Lung (tissue), 12 donors: ENCODE measurements around the gene DBNL. TPM values are rescaled to one million over a fixed set of nuclear protein-coding genes. Genes with fewer than 3 reads are reported as not detected.

Experiments
- ATAC-seq: fragments of 200-7000 bp; cut with Tn5 transposase; one replicate; pipeline ENCODE4 v1.9.1; 2020; ENCODE audit warnings: moderate number of reproducible peaks; ENCODE audit not compliant: insufficient read depth, low FRiP score
- DNase-seq, 3 donors: peaks; one replicate each; pipeline ENCODE4 v3.0.0-alpha.2; 2013 to 2017
- H3K27ac ChIP-seq, 2 donors: one replicate each; pipeline ENCODE4 v1.5.1; 2013; ENCODE audit warnings: mild to moderate bottlenecking in 2 of 2, moderate library complexity in 2 of 2, control low read depth in 1 of 2, inconsistent platforms in 1 of 2, low read depth in 1 of 2, low read length in 1 of 2
- H3K27me3 ChIP-seq, 3 donors: one replicate each; pipeline ENCODE4 v1.5.1; 2013; ENCODE audit warnings: low read length in 2 of 3; ENCODE audit not compliant: control insufficient read depth in 3 of 3, insufficient read depth in 3 of 3
- H3K36me3 ChIP-seq, 4 donors: one replicate each; pipeline ENCODE4 v1.5.1; 2013; ENCODE audit warnings: low read length in 4 of 4, mild to moderate bottlenecking in 1 of 4, moderate library complexity in 1 of 4; ENCODE audit not compliant: control insufficient read depth in 4 of 4, insufficient read depth in 4 of 4
- H3K4me1 ChIP-seq, 5 donors: one replicate each; pipeline ENCODE4 v1.5.1; 2013; ENCODE audit warnings: low read length in 5 of 5, mild to moderate bottlenecking in 2 of 5, moderate library complexity in 1 of 5; ENCODE audit not compliant: control insufficient read depth in 5 of 5, insufficient read depth in 5 of 5
- H3K4me3 ChIP-seq: one replicate; pipeline ENCODE4 v1.5.1; 2013; ENCODE audit warnings: mild to moderate bottlenecking, control low read depth, moderate library complexity
- H3K9ac ChIP-seq, 2 donors: one replicate each; pipeline ENCODE4 v1.5.1; 2013; ENCODE audit warnings: low read length in 2 of 2, control low read depth in 1 of 2; ENCODE audit not compliant: insufficient read depth in 1 of 2
- H3K9me3 ChIP-seq, 4 donors: one replicate each; pipeline ENCODE4 v1.5.1; 2013; ENCODE audit warnings: low read length in 3 of 4, mild to moderate bottlenecking in 1 of 4, moderate library complexity in 1 of 4; ENCODE audit not compliant: control insufficient read depth in 4 of 4, insufficient read depth in 3 of 4
- WGBS, 2 donors: extraction: QIAGEN DNeasy Blood & Tissue Kit; methylation state at CpG; one replicate each; pipeline ENCODE4 v1.1.7; 2013; 5-methylcytosine and 5-hydroxymethylcytosine counted together
- polyA plus RNA-seq, 2 donors: library from polyadenylated mRNA; stranded (reverse); fragments of 200-250 nt; gene quantifications; one replicate each; pipeline ENCODE4 v1.2.1, GENCODE V29; 2013
- total RNA-seq, 2 donors: library from RNA; depleted of rRNA in 1 of 2; stranded (reverse); fragments of >200 nt in 1 of 2; gene quantifications; one replicate each; pipeline ENCODE4 v1.2.1, GENCODE V29; 2014 to 2021
- TF ChIP-seq, protein P1 (sequence below): IDR thresholded peaks from 2 replicates; pipeline ENCODE4 v1.5.1; 2012; ENCODE audit warnings: mild to moderate bottlenecking; ENCODE audit errors: control extremely low read depth, extremely low read depth
- donor health status: control.
- donor health status: control.
- donor health status: Bipolar disorder and iron deficiency.
- donor health status: healthy.
- donor health status: DM: yes; HTN: yes; CAD: no.

Gene DBNL
- total and polyA plus RNA-seq, 4 donors = 65.9 to 209 (median 116) TPM

DNA sequence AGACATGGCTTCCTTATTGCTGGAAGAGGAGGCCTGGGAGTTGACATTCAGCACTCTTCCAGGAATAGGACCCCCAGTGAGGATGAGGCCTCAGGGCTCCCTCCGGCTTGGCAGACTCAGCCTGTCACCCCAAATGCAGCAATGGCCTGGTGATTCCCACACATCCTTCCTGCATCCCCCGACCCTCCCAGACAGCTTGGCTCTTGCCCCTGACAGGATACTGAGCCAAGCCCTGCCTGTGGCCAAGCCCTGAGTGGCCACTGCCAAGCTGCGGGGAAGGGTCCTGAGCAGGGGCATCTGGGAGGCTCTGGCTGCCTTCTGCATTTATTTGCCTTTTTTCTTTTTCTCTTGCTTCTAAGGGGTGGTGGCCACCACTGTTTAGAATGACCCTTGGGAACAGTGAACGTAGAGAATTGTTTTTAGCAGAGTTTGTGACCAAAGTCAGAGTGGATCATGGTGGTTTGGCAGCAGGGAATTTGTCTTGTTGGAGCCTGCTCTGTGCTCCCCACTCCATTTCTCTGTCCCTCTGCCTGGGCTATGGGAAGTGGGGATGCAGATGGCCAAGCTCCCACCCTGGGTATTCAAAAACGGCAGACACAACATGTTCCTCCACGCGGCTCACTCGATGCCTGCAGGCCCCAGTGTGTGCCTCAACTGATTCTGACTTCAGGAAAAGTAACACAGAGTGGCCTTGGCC is 16.6 kb downstream of the DBNL start:
- Histone ChIP-seq H3K9me3 (no peaks in the 10 kb centered on the region), H3K27me3 (peaks cover 0 to 4% (median 0%) of the 10 kb centered on the region in 3 donors), H3K36me3 (peaks cover 18 to 58% (median 38%) of the 10 kb centered on the region in 4 donors), H3K4me1 (peaks cover 0 to 11% (median 0%) of the 10 kb centered on the region in 5 donors), H3K4me3 (no peak overlapping the region), H3K9ac (no peak overlapping the region), H3K27ac (no peak overlapping the region)
- TF ChIP-seq, protein P1, sequence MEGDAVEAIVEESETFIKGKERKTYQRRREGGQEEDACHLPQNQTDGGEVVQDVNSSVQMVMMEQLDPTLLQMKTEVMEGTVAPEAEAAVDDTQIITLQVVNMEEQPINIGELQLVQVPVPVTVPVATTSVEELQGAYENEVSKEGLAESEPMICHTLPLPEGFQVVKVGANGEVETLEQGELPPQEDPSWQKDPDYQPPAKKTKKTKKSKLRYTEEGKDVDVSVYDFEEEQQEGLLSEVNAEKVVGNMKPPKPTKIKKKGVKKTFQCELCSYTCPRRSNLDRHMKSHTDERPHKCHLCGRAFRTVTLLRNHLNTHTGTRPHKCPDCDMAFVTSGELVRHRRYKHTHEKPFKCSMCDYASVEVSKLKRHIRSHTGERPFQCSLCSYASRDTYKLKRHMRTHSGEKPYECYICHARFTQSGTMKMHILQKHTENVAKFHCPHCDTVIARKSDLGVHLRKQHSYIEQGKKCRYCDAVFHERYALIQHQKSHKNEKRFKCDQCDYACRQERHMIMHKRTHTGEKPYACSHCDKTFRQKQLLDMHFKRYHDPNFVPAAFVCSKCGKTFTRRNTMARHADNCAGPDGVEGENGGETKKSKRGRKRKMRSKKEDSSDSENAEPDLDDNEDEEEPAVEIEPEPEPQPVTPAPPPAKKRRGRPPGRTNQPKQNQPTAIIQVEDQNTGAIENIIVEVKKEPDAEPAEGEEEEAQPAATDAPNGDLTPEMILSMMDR = no peak
- no peak for ATAC-seq
- WGBS, 2 donors = 85 to 90% methylated on average over 8 of the region's 8 CpGs
- DNase-seq = no peak

DNA sequence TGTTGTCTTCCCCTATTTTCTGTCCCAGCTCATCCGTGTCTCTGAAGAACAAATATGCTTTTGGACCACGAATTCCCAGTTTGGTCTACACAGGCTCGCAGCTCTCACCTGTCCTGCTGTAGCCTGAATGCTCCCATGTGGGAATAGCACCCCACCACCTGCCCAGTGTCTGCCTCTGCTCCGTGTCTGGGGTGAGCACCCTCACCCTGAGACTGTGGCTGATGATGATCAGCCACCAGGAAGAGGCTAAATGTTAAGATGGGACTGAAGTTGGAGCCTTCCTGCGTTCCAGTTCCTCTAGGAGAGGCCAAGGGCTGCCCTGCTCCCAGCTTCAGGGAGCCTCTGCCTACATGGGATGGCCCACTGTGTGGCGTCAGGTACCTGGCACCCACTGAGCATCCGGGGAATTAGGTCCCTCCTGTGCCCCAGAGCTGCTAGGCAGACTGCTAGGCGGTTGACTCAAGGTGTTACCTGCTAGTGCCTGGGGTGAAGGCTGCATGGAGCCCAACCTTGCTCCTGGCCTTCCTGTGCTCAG is 17.2 kb downstream of the DBNL start:
- no peak for DNase-seq
- Histone ChIP-seq H3K27ac (no peak overlapping the region), H3K9me3 (no peaks in the 10 kb centered on the region), H3K36me3 (peaks cover 17 to 54% (median 35%) of the 10 kb centered on the region in 4 donors), H3K4me1 (peaks cover 0 to 11% (median 0%) of the 10 kb centered on the region in 5 donors), H3K9ac (no peak overlapping the region), H3K4me3 (no peak overlapping the region), H3K27me3 (peaks cover 0 to 4% (median 0%) of the 10 kb centered on the region in 3 donors)
- 89 to 91% methylated on average over 8 of the region's 8 CpGs for WGBS, 2 donors
- TF ChIP-seq, protein P1 = no peak
- no peak for ATAC-seq

DNA sequence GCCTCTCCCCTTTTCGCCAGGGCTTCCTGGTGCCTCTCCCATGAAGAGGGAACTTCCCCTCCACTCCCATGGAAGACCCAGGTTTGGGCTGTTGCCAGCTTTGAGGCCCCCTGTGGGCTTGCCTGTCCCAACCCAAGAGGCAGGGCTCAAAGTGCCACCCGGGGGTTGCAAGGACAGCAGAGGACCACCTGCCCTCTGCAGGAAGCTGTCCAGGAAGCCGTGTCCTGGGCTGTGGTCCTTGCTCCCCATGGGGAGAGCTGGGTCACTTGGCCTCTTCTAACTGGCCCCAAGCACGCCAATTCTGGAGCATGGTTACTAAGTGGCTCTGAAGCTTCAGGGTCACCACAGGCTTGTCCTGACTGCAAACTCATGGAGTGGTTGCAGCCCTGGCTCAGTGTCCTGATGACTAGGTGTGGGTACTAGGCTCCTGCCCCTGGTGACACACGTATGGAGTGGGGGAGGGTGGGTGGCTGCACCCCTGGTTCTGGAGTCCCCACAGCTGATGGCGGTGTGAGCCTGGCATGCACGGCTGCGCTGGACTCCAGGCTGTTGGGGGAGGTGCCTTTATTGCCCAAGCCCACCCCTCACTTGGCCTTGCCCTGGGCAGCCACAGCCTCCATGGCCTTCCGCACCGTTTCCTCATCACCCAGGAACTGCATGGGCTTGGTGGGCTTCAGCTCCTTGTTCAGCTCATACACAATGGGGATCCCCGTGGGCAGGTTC is 17.8 kb downstream of the DBNL start:
- no peak for DNase-seq
- ATAC-seq = no peak
- H3K9me3 ChIP-seq = no peaks in the 10 kb centered on the region
- H3K36me3 ChIP-seq = peaks cover 13 to 48% (median 31%) of the 10 kb centered on the region in 4 donors
- WGBS, 2 donors = 84 to 86% methylated on average over 11 of the region's 11 CpGs
- TF ChIP-seq, protein P1 = no peak
- H3K9ac ChIP-seq = no peak overlapping the region
- H3K4me1 ChIP-seq = peaks cover 0 to 11% (median 0%) of the 10 kb centered on the region in 5 donors
- H3K27me3 ChIP-seq = peaks cover 0 to 4% (median 0%) of the 10 kb centered on the region in 3 donors
- H3K27ac ChIP-seq = peak overlapping the region in 1 of 2 donors; percentile 7
- H3K4me3 ChIP-seq = no peak overlapping the region
